ENCODE data around the gene EHF. TPM values are rescaled to one million over a fixed set of nuclear protein-coding genes. Genes with fewer than 3 reads are reported as not detected.

The EHF gene
- not detected in 2 replicates for total RNA-seq

DNA sequence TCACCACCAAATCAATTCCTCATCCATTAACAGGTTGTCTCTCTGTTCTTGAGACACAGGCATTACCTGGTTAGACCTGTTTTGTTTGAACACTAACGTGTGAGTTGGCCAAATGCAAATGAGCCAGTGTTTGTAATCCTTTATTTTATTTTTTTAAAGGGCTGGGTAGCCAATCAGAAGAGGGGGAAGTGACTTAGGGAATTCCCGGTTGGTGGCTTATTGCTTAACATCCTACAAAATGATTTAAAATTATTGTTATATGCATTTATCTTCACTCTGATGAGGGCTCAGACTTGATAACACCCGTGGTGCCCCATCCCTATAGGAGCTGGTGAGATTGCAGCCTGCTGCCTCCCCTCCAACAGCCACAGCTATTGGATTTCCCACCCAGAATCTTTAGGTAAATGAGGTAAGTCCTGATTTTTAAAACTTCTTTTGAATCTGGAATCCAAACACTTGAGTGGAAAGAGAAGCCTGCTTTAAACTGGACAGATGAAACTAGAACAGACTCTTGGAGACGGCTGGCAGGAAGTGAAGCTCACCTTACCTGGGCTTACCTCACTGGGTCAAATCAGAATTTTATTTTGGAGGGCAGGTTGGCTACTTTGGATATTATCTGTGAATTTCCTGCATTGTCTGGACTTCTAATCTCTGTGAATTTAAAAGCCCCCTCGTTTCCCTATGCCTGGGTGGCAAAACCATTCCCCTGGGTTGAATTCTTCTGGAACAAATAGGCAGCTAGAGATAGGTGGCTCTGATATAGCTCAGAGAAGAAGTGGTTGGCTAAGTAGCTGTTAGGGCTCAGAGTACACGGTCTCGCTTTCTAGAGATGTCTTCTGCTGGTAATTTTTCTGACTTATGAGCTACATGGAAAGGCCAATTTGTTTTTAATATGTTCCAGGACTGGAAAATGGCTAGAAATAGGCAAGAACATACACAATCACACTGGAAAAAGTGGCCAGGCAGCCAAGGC lies at the start of gene EHF:
TSS of gene EHF (plus strand) at position 274 of the 973 bp plus-strand sequence. CDS start 21,538 bp downstream, outside the sequence.

Other genes starting within 250 kb of the EHF start
- gene CAT, start 182.2 kb upstream of the EHF start, total RNA-seq: 96.2 and 115 TPM in 2 replicates
- not detected in 2 replicates for gene ELF5, start 107.3 kb upstream of the EHF start, total RNA-seq

All from cardiac atrium fibroblast (primary cell).